ENCODE measurements around the gene ZP2. TPM values are rescaled to one million over a fixed set of nuclear protein-coding genes. Genes with fewer than 3 reads are reported as not detected.
"Not testable (repeated sequence)": the region's sequence is repeated elsewhere in the genome, so short reads cannot be mapped to it uniquely, and the experiment has no call there.

ZP2 gene
- total RNA-seq, 1 experiment from 2014 or later = not detected

GRCh38 chr16:21199607-21200218 is 11.7 kb downstream of the ZP2 start:
- Histone ChIP-seq H3K4me2 (ENCODE audit: low read length) (no peak overlapping the region), H3K27ac (ENCODE audit: low read length) (no peak overlapping the region), H3K79me2 (ENCODE audit: low read length) (no peaks in the 10 kb centered on the region), H2AFZ (ENCODE audit: low read length) (no peak overlapping the region), H3K4me3 (ENCODE audit: low read length) (no peak overlapping the region), H3K36me3 (ENCODE audit: low read depth, low read length) (no peaks in the 10 kb centered on the region), H3K27me3 (ENCODE audit: low read length) (peaks cover 32% of the 10 kb centered on the region), H3K9me2 (replicated peaks; ENCODE audit: low read length) (no peaks in the 10 kb centered on the region), H3K9ac (ENCODE audit: low read length) (no peak overlapping the region), H3K4me1 (ENCODE audit: insufficient read depth, low read length) (no peaks in the 10 kb centered on the region), H4K20me1 (ENCODE audit: low read length) (no peaks in the 10 kb centered on the region), H3K9me3 (ENCODE audit: low read length) (no peaks in the 10 kb centered on the region), H3F3A (ENCODE audit: low read length, unreplicated experiment) (no peaks in the 10 kb centered on the region)
- POLR2A ChIA-PET (ENCODE audit: unreplicated experiment) = interaction anchor here (0.7 kb wide), 1 partner anchor 32 kb away, joined by 18 read pairs; no protein-coding TSS in a partner anchor
- no peak for ATAC-seq
- no peak for DNase-seq
- intact Hi-C loops (cut with micrococcal nuclease) = no loop called here
- no TSS peak for BruUV-seq (replicated peaks)
- CTCF ChIA-PET = no interaction called here
- no peak for TF ChIP-seq EZH2 (IDR thresholded peaks at IDR 0.05; ENCODE audit: low read length, unreplicated experiment)

GRCh38 chr16:21197621-21198020 is 13.8 kb downstream of the ZP2 start:
- Histone ChIP-seq H3K27me3 (ENCODE audit: low read length) (peaks cover 35% of the 10 kb centered on the region), H3K36me3 (ENCODE audit: low read depth, low read length) (no peaks in the 10 kb centered on the region)

DNA sequence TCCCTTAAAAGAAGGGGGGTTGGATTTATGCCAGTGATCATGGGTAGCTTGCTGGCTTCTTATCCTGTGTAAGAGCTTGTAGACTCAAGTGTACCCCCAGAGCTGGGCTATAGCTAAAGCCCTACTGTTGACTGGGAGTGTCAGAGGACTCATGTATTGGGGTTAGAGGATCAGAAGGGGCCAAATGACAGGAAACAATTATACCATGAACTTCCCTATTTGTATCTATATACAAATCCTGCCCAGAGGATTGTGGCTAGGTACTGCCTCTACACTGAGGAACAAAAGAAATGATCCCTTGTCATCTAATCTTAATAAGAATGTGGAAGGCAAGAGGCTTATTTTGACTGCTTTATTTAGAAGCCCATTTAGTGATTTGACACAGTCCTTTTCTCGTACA is 14.3 kb downstream of the ZP2 start:
- intact Hi-C loops (cut with micrococcal nuclease) = no loop called here
- H3K4me2 ChIP-seq (ENCODE audit: low read length) = no peak overlapping the region
- no peak for ATAC-seq
- H3K36me3 ChIP-seq (ENCODE audit: low read depth, low read length) = no peaks in the 10 kb centered on the region
- DNase-seq = no peak
- no TSS peak for BruUV-seq (replicated peaks)
- no peak for TF ChIP-seq CTCF (conservative IDR thresholded peaks at IDR 0.05; ENCODE audit: low read depth, low read length)
- no peak for TF ChIP-seq EZH2 (IDR thresholded peaks at IDR 0.05; ENCODE audit: low read length, unreplicated experiment)
- TF ChIP-seq EZH2phosphoT487 (IDR thresholded peaks at IDR 0.05; ENCODE audit: borderline replicate concordance, low read length) = no peak
- H3K4me3 ChIP-seq (ENCODE audit: low read length) = no peak overlapping the region
- no peaks in the 10 kb centered on the region for H3K79me2 ChIP-seq (ENCODE audit: low read length)
- H2AFZ ChIP-seq (ENCODE audit: low read length) = no peak overlapping the region
- no peaks in the 10 kb centered on the region for H4K20me1 ChIP-seq (ENCODE audit: low read length)
- ChIA-PET CTCF (no interaction called here), POLR2A (ENCODE audit: unreplicated experiment) (no interaction called here)
- no peak overlapping the region for H3K9ac ChIP-seq (ENCODE audit: low read length)
- H3K27ac ChIP-seq (ENCODE audit: low read length) = no peak overlapping the region
- no peaks in the 10 kb centered on the region for H3K9me3 ChIP-seq (ENCODE audit: low read length)
- no peaks in the 10 kb centered on the region for H3K9me2 ChIP-seq (replicated peaks; ENCODE audit: low read length)
- H3F3A ChIP-seq (ENCODE audit: low read length, unreplicated experiment) = no peaks in the 10 kb centered on the region
- peaks cover 32% of the 10 kb centered on the region for H3K27me3 ChIP-seq (ENCODE audit: low read length)
- H3K4me1 ChIP-seq (ENCODE audit: insufficient read depth, low read length) = no peaks in the 10 kb centered on the region

More at GRCh38 chr16:21197621-21198020, 13.8 kb downstream of the ZP2 start:
- no peak overlapping the region for H3K4me3 ChIP-seq (ENCODE audit: low read length)
- TF ChIP-seq EZH2phosphoT487 (IDR thresholded peaks at IDR 0.05; ENCODE audit: borderline replicate concordance, low read length) (no peak), CTCF (conservative IDR thresholded peaks at IDR 0.05; ENCODE audit: low read depth, low read length) (no peak), EZH2 (IDR thresholded peaks at IDR 0.05; ENCODE audit: low read length, unreplicated experiment) (no peak)
- no peaks in the 10 kb centered on the region for H3F3A ChIP-seq (ENCODE audit: low read length, unreplicated experiment)
- ChIA-PET CTCF (no interaction called here), POLR2A (ENCODE audit: unreplicated experiment) (no interaction called here)
- H2AFZ ChIP-seq (ENCODE audit: low read length) = no peak overlapping the region
- no TSS peak for BruUV-seq (replicated peaks)
- H4K20me1 ChIP-seq (ENCODE audit: low read length) = no peaks in the 10 kb centered on the region
- DNase-seq (no peak), ATAC-seq (no peak)
- H3K9ac ChIP-seq (ENCODE audit: low read length) = no peak overlapping the region
- H3K4me1 ChIP-seq (ENCODE audit: insufficient read depth, low read length) = no peaks in the 10 kb centered on the region
- no peaks in the 10 kb centered on the region for H3K9me2 ChIP-seq (replicated peaks; ENCODE audit: low read length)
- no peak overlapping the region for H3K27ac ChIP-seq (ENCODE audit: low read length)
- H3K9me3 ChIP-seq (ENCODE audit: low read length) = no peaks in the 10 kb centered on the region
- H3K4me2 ChIP-seq (ENCODE audit: low read length) = no peak overlapping the region
- intact Hi-C loops (cut with micrococcal nuclease) = no loop called here
- H3K79me2 ChIP-seq (ENCODE audit: low read length) = no peaks in the 10 kb centered on the region

DNA sequence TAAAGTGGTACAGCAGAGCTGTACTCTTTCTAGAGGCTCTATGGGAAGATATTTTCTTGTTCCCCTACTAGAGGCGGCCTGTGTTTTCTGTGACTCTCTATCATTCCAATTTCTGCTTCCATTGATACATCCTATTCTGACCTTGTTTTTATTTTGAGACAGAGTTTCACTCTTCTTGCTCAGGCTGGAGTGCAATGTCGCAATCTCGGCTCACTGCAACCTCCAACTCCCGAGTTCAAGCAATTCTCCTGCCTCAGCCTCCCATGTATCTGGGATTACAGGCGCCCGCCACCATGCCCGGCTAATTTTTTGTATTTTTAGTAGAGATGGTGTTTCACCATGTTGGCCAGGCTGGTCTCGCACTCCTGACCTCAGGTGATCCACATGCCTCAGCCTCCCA is 16.0 kb downstream of the ZP2 start:
- ATAC-seq; H3K27ac ChIP-seq (ENCODE audit: low read length); H3F3A ChIP-seq (ENCODE audit: low read length, unreplicated experiment); CTCF ChIA-PET; H3K4me1 ChIP-seq (ENCODE audit: insufficient read depth, low read length); H3K36me3 ChIP-seq (ENCODE audit: low read depth, low read length); H4K20me1 ChIP-seq (ENCODE audit: low read length); intact Hi-C loops (cut with micrococcal nuclease); H2AFZ ChIP-seq (ENCODE audit: low read length); BruUV-seq (replicated peaks); H3K4me3 ChIP-seq (ENCODE audit: low read length); H3K9me2 ChIP-seq (replicated peaks; ENCODE audit: low read length); H3K4me2 ChIP-seq (ENCODE audit: low read length); H3K9me3 ChIP-seq (ENCODE audit: low read length); H3K9ac ChIP-seq (ENCODE audit: low read length); DNase-seq; H3K79me2 ChIP-seq (ENCODE audit: low read length): not testable (repeated sequence)
- POLR2A ChIA-PET (ENCODE audit: unreplicated experiment) = interaction anchor here (0.6 kb wide), 1 partner anchor 58 kb away, joined by 22 read pairs; no protein-coding TSS in a partner anchor
- H3K27me3 ChIP-seq (ENCODE audit: low read length) = peaks cover 28% of the 10 kb centered on the region

Data from PC-3 (cell line).